Sigmoid colon (tissue), 7 donors: Measurements from ENCODE around the gene SLC35G4. TPM values are rescaled to one million over a fixed set of nuclear protein-coding genes. Genes with fewer than 3 reads are reported as not detected.

Source experiments
- DNase-seq: peaks from one replicate; pipeline ENCODE4 v3.0.0-alpha.2; 2019
- H3K27ac ChIP-seq, 4 donors: fragments of 200-600 bp; sonication (generic); one replicate each; pipeline ENCODE4 v1.5.1; 2016 to 2019; ENCODE audit warnings: mild to moderate bottlenecking in 1 of 4
- H3K27me3 ChIP-seq, 3 donors: fragments of 200-600 bp; sonication (generic); one replicate each; pipeline ENCODE4 v1.5.1; 2019; ENCODE audit warnings: mild to moderate bottlenecking in 1 of 3
- H3K36me3 ChIP-seq, 4 donors: fragments of 200-600 bp; sonication (generic); one replicate each; pipeline ENCODE4 v1.5.1; 2016 to 2019
- H3K4me1 ChIP-seq, 4 donors: fragments of 200-600 bp; sonication (generic); one replicate each; pipeline ENCODE4 v1.5.1; 2017 to 2019
- H3K4me3 ChIP-seq, 4 donors: fragments of 200-600 bp; sonication (generic); one replicate each; pipeline ENCODE4 v1.5.1; 2017 to 2019; ENCODE audit warnings: mild to moderate bottlenecking in 2 of 4, moderate library complexity in 1 of 4
- H3K9me3 ChIP-seq, 4 donors: fragments of 200-600 bp in 3 of 4; sonication (generic) in 3 of 4; one replicate each; pipeline versions ENCODE4 v1.5.1 to v1.6.1; 2013 to 2019
- EP300 ChIP-seq, 4 donors: sonication (generic); formaldehyde crosslinking; IDR thresholded peaks; one replicate each; pipeline ENCODE4 v1.6.1; 2017; ENCODE audit warnings: antibody characterized with exemption in 4 of 4
- POLR2A ChIP-seq, 2 donors: fragments of 450-650 bp; IDR thresholded peaks; one replicate each; pipeline ENCODE4 v1.6.1; 2016; ENCODE audit warnings: antibody characterized with exemption in 2 of 2, mild to moderate bottlenecking in 2 of 2, moderate library complexity in 2 of 2
- POLR2AphosphoS5 ChIP-seq, 4 donors: sonication (generic); formaldehyde crosslinking; IDR thresholded peaks; one replicate each; pipeline ENCODE4 v1.6.1; 2017; ENCODE audit warnings: antibody characterized with exemption in 4 of 4
- WGBS, 2 donors: extraction: QIAGEN DNeasy Blood & Tissue Kit; methylation state at CpG; one replicate each; pipeline ENCODE4 v1.1.7; 2013; 5-methylcytosine and 5-hydroxymethylcytosine counted together
- intact Hi-C: fragments of 100-400 bp; cut with DNase I; formaldehyde crosslinking; loops from one replicate; pipeline ENCODE4 v1.15.1; 2023
- polyA plus RNA-seq, 3 donors: library from polyadenylated mRNA; stranded (reverse); fragments of 200-250 nt; gene quantifications; one replicate each; pipeline ENCODE4 v1.2.3, GENCODE V29; 2013
- total RNA-seq, 4 donors: library from RNA; depleted of rRNA; stranded (reverse); fragments of >200 nt; gene quantifications; one replicate each; pipeline ENCODE4 v1.1.0, GENCODE V29; 2016
- TF ChIP-seq, protein P1 (sequence below), 4 experiments: fragments of 450-650 bp in 3 of 4; fragments of 200-600 bp in 1 of 4; IDR thresholded peaks; one replicate each; pipeline ENCODE4 v1.5.1; 2016 to 2019; ENCODE audit warnings: antibody characterized with exemption in 4 of 4, mild to moderate bottlenecking in 3 of 4, moderate library complexity in 2 of 4
- donor health status: healthy with polysubstance abuse.
- donor health status: Bipolar disorder and iron deficiency.
- donor health status: healthy.

Gene SLC35G4
- total and polyA plus RNA-seq, 7 donors = not detected

DNA sequence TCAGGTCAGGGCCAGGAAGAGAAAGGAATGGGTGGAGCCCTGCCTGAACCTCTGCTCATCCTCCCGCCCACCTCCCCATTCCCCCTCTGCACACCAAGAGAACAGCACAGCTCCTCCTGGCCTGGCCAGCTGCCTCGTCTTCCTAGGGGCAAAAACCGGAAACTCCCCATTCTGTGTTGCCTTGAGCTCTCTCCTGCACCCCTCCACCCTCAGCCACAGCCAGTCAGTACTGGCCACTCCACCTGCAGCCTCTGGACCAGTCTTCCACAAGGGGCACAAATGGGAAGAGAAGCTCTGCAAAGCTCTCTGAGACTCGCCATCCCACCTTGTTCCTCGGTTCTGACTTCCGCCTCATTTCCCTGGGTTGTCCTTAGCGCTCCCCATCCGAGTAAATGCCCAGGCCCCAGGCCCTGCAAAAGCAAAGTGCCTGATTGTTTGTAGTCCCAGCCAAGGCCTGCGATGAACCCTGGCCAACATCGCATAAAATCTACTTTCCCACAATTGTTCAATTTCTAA lies 39.3 kb upstream of the SLC35G4 start:
- H3K4me1 ChIP-seq = no peaks in the 10 kb centered on the region
- H3K4me3 ChIP-seq = no peak overlapping the region
- no peak overlapping the region for H3K27ac ChIP-seq
- no peaks in the 10 kb centered on the region for H3K9me3 ChIP-seq
- no peaks in the 10 kb centered on the region for H3K27me3 ChIP-seq
- WGBS, 2 donors = 81 to 87% methylated on average over 10 of the region's 10 CpGs
- TF ChIP-seq EP300 (IDR thresholded peaks at IDR 0.05) = no peak
- TF ChIP-seq POLR2A (IDR thresholded peaks at IDR 0.05) = no peak
- TF ChIP-seq, protein P1, sequence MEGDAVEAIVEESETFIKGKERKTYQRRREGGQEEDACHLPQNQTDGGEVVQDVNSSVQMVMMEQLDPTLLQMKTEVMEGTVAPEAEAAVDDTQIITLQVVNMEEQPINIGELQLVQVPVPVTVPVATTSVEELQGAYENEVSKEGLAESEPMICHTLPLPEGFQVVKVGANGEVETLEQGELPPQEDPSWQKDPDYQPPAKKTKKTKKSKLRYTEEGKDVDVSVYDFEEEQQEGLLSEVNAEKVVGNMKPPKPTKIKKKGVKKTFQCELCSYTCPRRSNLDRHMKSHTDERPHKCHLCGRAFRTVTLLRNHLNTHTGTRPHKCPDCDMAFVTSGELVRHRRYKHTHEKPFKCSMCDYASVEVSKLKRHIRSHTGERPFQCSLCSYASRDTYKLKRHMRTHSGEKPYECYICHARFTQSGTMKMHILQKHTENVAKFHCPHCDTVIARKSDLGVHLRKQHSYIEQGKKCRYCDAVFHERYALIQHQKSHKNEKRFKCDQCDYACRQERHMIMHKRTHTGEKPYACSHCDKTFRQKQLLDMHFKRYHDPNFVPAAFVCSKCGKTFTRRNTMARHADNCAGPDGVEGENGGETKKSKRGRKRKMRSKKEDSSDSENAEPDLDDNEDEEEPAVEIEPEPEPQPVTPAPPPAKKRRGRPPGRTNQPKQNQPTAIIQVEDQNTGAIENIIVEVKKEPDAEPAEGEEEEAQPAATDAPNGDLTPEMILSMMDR (IDR thresholded peaks at IDR 0.05) = no peak
- TF ChIP-seq POLR2AphosphoS5 (IDR thresholded peaks at IDR 0.05) = no peak
- intact Hi-C loops = no loop called here
- DNase-seq = no peak
- no peaks in the 10 kb centered on the region for H3K36me3 ChIP-seq

DNA sequence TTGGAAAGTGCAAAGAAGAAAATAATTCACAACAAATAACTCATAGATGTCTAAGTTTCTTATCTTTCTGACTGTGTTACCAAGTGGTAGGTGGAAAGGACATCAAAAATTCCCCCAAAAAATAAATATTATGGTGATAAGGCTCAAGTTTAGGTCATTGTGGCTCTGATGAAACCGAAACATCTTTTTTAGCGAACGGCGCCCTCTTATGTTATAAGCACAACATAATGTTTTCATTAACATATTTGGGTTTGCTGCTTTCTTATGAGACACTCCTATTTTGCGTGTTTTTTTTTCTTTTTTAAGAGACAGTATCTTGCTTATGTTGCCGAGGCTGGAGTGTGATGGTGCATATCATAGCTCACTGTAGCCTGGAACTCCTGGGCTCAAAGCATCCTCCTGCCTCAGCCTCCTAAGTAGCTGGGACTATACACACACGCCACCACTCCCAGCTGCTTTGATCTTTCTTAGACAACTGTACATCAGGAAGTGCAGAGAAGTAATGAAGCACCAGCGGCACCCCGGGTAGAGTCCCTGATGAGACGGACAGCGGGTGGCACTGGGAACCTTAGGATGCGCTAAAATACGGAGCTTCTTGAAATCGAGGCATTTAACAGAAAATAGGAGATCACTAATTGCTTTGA lies 38.5 kb upstream of the SLC35G4 start:
- Histone ChIP-seq H3K9me3 (no peaks in the 10 kb centered on the region), H3K27ac (no peak overlapping the region), H3K27me3 (no peaks in the 10 kb centered on the region), H3K4me1 (no peaks in the 10 kb centered on the region), H3K36me3 (no peaks in the 10 kb centered on the region), H3K4me3 (no peak overlapping the region)
- TF ChIP-seq EP300 (IDR thresholded peaks at IDR 0.05) (no peak), POLR2A (IDR thresholded peaks at IDR 0.05) (no peak), POLR2AphosphoS5 (IDR thresholded peaks at IDR 0.05) (no peak)
- TF ChIP-seq, protein P1 (IDR thresholded peaks at IDR 0.05) = no peak
- intact Hi-C loops = no loop called here
- 83 to 85% methylated on average over 14 of the region's 14 CpGs for WGBS, 2 donors
- DNase-seq = no peak

DNA sequence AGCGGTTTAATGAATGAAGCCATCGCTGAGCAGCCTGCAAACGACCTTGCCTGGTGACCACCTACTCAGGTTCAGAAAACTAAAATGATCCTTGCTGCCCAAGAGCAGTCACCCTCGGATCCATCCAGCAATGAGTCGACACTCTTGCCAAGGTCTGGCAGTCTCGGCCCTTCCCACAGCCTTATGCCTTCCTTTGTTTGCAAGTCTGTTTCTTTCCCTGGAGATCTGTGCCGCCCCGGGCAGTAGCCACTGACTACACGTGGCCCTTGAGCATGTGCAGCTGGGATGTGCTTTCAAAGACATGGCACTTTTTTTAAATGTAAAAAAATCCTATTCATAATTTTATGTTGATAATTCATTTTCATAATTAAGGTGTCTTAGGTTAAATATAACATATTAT lies 37.2 kb upstream of the SLC35G4 start:
- no peak for DNase-seq
- H3K27me3 ChIP-seq = no peaks in the 10 kb centered on the region
- no peak overlapping the region for H3K27ac ChIP-seq
- no peaks in the 10 kb centered on the region for H3K36me3 ChIP-seq
- 79 to 87% methylated on average over 9 of the region's 9 CpGs for WGBS, 2 donors
- no peak overlapping the region for H3K4me3 ChIP-seq
- intact Hi-C loops = no loop called here
- TF ChIP-seq POLR2A (IDR thresholded peaks at IDR 0.05) (no peak), EP300 (IDR thresholded peaks at IDR 0.05) (no peak), POLR2AphosphoS5 (IDR thresholded peaks at IDR 0.05) (no peak)
- TF ChIP-seq, protein P1 (IDR thresholded peaks at IDR 0.05) = no peak
- H3K9me3 ChIP-seq = no peaks in the 10 kb centered on the region
- no peaks in the 10 kb centered on the region for H3K4me1 ChIP-seq

DNA sequence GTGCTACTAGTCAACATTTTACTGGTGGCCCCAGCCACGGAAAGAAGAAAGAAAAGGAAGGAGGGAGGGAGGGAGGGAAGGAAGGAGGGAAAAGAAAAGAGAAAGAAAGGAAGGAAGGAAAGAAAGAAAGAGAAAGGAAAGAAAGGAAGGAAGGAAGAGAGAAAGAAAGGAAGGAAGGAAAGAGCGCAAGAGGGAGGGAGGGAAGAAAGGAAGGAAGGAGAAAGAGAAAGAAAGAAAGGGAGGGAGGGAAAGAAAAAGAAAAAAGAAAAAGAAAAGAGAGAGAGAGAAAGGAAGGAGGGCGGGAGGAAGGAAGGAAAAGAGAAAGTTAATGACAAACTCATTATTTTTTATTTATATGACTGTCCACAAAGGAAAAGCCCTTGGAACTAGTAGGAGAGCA lies 34.9 kb upstream of the SLC35G4 start:
- H3K27ac ChIP-seq = no peak overlapping the region
- H3K4me3 ChIP-seq = no peak overlapping the region
- no peaks in the 10 kb centered on the region for H3K27me3 ChIP-seq
- 72 to 76% methylated on average over 3 of the region's 3 CpGs for WGBS, 2 donors
- H3K9me3 ChIP-seq = no peaks in the 10 kb centered on the region
- TF ChIP-seq, protein P1 (IDR thresholded peaks at IDR 0.05) = no peak
- no peak for TF ChIP-seq EP300 (IDR thresholded peaks at IDR 0.05)
- no peak for TF ChIP-seq POLR2AphosphoS5 (IDR thresholded peaks at IDR 0.05)
- TF ChIP-seq POLR2A (IDR thresholded peaks at IDR 0.05) = no peak
- H3K4me1 ChIP-seq = no peaks in the 10 kb centered on the region
- intact Hi-C loops = no loop called here
- DNase-seq = no peak
- no peaks in the 10 kb centered on the region for H3K36me3 ChIP-seq
